ENCODE measurements around the gene PRKAG1.

GRCh38 chr12:48986720-48987291 lies 31.8 kb downstream of the PRKAG1 start:
- TF ChIP-seq EZH2 (IDR thresholded peaks at IDR 0.05; ENCODE audit: borderline replicate concordance, insufficient read depth, low read depth, low read length, poor library complexity, severe bottlenecking): no peak
- TF ChIP-seq CTCF (IDR thresholded peaks at IDR 0.05): no peak

Measured in B cell (primary cell).